ENCODE data around the gene EIF6.

- TF ChIP-seq EZH2 (IDR thresholded peaks at IDR 0.05; ENCODE audit: borderline replicate concordance, low read depth, low read length) (no peak), CTCF (IDR thresholded peaks at IDR 0.05 in 2 of 3, conservative IDR thresholded peaks at IDR 0.05 in 1 of 3; ENCODE audit: insufficient read depth in 2 of 3, low read depth in 1 of 3, low read length in 3 of 3) (no peak), ZNF274 (IDR thresholded peaks at IDR 0.05; ENCODE audit: borderline replicate concordance, low read depth, low read length) (no peak), ZNF507 (tag; conservative IDR thresholded peaks at IDR 0.05) (no peak), RBM17 (IDR thresholded peaks at IDR 0.05; ENCODE audit: borderline replicate concordance, low read depth, low read length) (no peak), RAD21 (CRISPR knock-in tag; conservative IDR thresholded peaks at IDR 0.05 in 1 of 2, IDR thresholded peaks at IDR 0.05 in 1 of 2) (no peak), SNAPC5 (CRISPR knock-in tag; IDR thresholded peaks at IDR 0.05) (no peak), CHD2 (IDR thresholded peaks at IDR 0.05; ENCODE audit: low read depth, low read length) (no peak), TAF9B (IDR thresholded peaks at IDR 0.05; ENCODE audit: partially characterized antibody) (no peak), MXI1 (IDR thresholded peaks at IDR 0.05; ENCODE audit: low read depth, low read length) (no peak), RBM34 (IDR thresholded peaks at IDR 0.05; ENCODE audit: borderline replicate concordance, insufficient read depth, low read length) (no peak), FOS (IDR thresholded peaks at IDR 0.05; ENCODE audit: extremely low read depth, insufficient read length) (no peak)
Observed at GRCh38 chr20:35302421-35303335, 18.1 kb upstream of the EIF6 start.

Measured in K562 (cell line).